ENCODE measurements around the gene PSMD7.

PSMD7 gene

GRCh38 chr16:74291577-74292208 is 4.9 kb upstream of the PSMD7 start:
- no peak for TF ChIP-seq USF1 (IDR thresholded peaks at IDR 0.05)

GRCh38 chr16:74296104-74296431 is 546 bp upstream of the PSMD7 start:
- no peak for TF ChIP-seq TCF12 (IDR thresholded peaks at IDR 0.05; ENCODE audit: low read depth)
- TF ChIP-seq FOXM1 (IDR thresholded peaks at IDR 0.05; ENCODE audit: borderline replicate concordance, low read depth), result no peak
- TF ChIP-seq CEBPB (IDR thresholded peaks at IDR 0.05), result no peak
- TF ChIP-seq USF1 (IDR thresholded peaks at IDR 0.05), result no peak
- TF ChIP-seq EGR1 (IDR thresholded peaks at IDR 0.05), result no peak
- no peak for TF ChIP-seq TEAD4 (IDR thresholded peaks at IDR 0.05)
- TF ChIP-seq CREB1 (IDR thresholded peaks at IDR 0.05; ENCODE audit: low read depth), result no peak
- no peak for TF ChIP-seq EP300 (IDR thresholded peaks at IDR 0.05; ENCODE audit: borderline replicate concordance)
- TF ChIP-seq MAX (IDR thresholded peaks at IDR 0.05), result no peak
- no peak for TF ChIP-seq ZBTB7A (IDR thresholded peaks at IDR 0.05; ENCODE audit: low read depth)
- TF ChIP-seq NFIC (IDR thresholded peaks at IDR 0.05), result no peak
- no peak for TF ChIP-seq YY1 (IDR thresholded peaks at IDR 0.05; ENCODE audit: low read depth)
- TF ChIP-seq RAD21 (IDR thresholded peaks at IDR 0.05; ENCODE audit: low read depth), result no peak
- no peak for TF ChIP-seq TAF1 (IDR thresholded peaks at IDR 0.05; ENCODE audit: low read depth)
- TF ChIP-seq REST (IDR thresholded peaks at IDR 0.05; ENCODE audit: low read depth), result no peak

- TF ChIP-seq MAX (IDR thresholded peaks at IDR 0.05), result no peak
- TF ChIP-seq CEBPB (IDR thresholded peaks at IDR 0.05), result no peak
- TF ChIP-seq FOXM1 (IDR thresholded peaks at IDR 0.05; ENCODE audit: borderline replicate concordance, low read depth), result no peak
- no peak for TF ChIP-seq TCF12 (IDR thresholded peaks at IDR 0.05; ENCODE audit: low read depth)
- no peak for TF ChIP-seq REST (IDR thresholded peaks at IDR 0.05; ENCODE audit: low read depth)
Observed at GRCh38 chr16:74297145-74297665, 591 bp downstream of the PSMD7 start.

- TF ChIP-seq EGR1 (IDR thresholded peaks at IDR 0.05) (no peak), TEAD4 (IDR thresholded peaks at IDR 0.05) (no peak), TCF12 (IDR thresholded peaks at IDR 0.05; ENCODE audit: low read depth) (no peak), ZBTB7A (IDR thresholded peaks at IDR 0.05; ENCODE audit: low read depth) (no peak), REST (IDR thresholded peaks at IDR 0.05; ENCODE audit: low read depth) (no peak), CEBPB (IDR thresholded peaks at IDR 0.05) (no peak), USF1 (IDR thresholded peaks at IDR 0.05) (no peak), RAD21 (IDR thresholded peaks at IDR 0.05; ENCODE audit: low read depth) (no peak), FOXM1 (IDR thresholded peaks at IDR 0.05; ENCODE audit: borderline replicate concordance, low read depth) (no peak), MAX (IDR thresholded peaks at IDR 0.05) (no peak), CREB1 (IDR thresholded peaks at IDR 0.05; ENCODE audit: low read depth) (no peak), YY1 (IDR thresholded peaks at IDR 0.05; ENCODE audit: low read depth) (no peak), EP300 (IDR thresholded peaks at IDR 0.05; ENCODE audit: borderline replicate concordance) (no peak)
Observed at GRCh38 chr16:74298104-74298503, 1.5 kb downstream of the PSMD7 start.

Data from Ishikawa (cell line).